ENCODE data around the gene HRH4. TPM values are rescaled to one million over a fixed set of nuclear protein-coding genes. Genes with fewer than 3 reads are reported as not detected.

The HRH4 gene
- polyA plus RNA-seq, 1 of the 3 experiments (the other 2 are of a cell fraction) = not detected

DNA sequence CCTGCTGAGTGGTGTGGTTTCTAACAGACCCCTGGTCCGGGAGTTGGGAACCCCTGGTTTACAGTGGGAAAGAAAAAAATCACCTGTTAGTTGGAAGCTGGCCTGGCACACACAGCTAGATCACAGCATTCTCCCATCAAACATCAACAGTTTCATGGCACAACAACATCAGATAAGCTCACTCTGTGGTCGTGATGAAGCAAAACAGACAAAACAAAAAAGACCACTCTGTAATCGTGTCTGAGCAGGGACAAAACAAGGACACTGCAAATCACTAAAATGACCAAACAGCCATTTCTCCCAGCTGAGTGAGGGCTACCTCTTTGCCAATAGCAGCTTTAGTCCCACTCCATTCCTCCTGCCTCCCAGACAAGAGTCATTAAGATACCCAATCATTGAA, 43.0 kb upstream of the HRH4 start (continued):
- TF ChIP-seq POLR2AphosphoS5 (IDR thresholded peaks at IDR 0.05; ENCODE audit: low read depth, low read length) = no peak

DNA sequence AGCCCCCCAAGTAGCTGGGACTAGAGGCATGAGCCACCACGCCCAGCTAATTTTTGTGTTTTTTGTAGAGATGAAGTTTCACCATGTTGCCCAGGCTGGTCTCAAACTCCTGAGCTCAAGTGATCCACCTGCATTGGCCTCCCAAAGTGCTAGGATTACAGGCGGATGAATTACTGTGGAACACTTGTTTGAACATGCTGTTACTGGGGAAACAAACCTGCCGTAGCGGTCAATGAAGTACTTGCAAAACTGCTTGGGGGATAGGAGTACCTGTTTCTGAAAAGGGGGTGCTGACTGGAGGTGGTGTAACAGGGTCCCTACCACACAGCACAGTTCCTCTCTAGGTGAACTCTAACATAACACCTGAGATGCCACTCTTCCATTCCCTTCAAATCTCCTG, 39.9 kb upstream of the HRH4 start:
- DNase-seq = no peak
- Histone ChIP-seq H3K4me2 (no peak overlapping the region), H3K36me3 (replicated peaks in 1 of 2; ENCODE audit: control insufficient read depth in 1 of 2, insufficient read depth in 2 of 2, low read length in 1 of 2) (no peaks in the 10 kb centered on the region), H3F3A (replicated peaks; ENCODE audit: insufficient read depth) (no peaks in the 10 kb centered on the region), H2AFZ (ENCODE audit: low read depth) (no peak overlapping the region), H3K79me2 (ENCODE audit: insufficient read depth) (no peaks in the 10 kb centered on the region), H3K27ac (ENCODE audit: low read depth in 2 of 2, low read length in 1 of 2) (no peak overlapping the region), H3K9ac (no peak overlapping the region), H3K4me1 (ENCODE audit: control insufficient read depth in 1 of 2, insufficient read depth in 2 of 2, low read depth in 1 of 2, low read length in 1 of 2) (peaks cover 0 to 6% of the 10 kb centered on the region in 2 experiments; a peak in 1 of 4 replicates), H3K4me3 (ENCODE audit: low read depth in 2 of 2, low read length in 1 of 2) (no peak overlapping the region), H3K9me3 (no peaks in the 10 kb centered on the region), H3K9me2 (no peaks in the 10 kb centered on the region), H4K20me1 (ENCODE audit: insufficient read depth) (no peaks in the 10 kb centered on the region), H3K27me3 (ENCODE audit: insufficient read depth) (no peaks in the 10 kb centered on the region)
- ChIA-PET POLR2A (no interaction called here), CTCF (no interaction called here)
- WGBS (ENCODE audit: low lambda C conversion rate) = 76% methylated on average over 4 of the region's 4 CpGs
- TF ChIP-seq MEF2A (IDR thresholded peaks at IDR 0.05; ENCODE audit: borderline replicate concordance, low read depth) = no peak
- TF ChIP-seq SMC3 (IDR thresholded peaks at IDR 0.05; ENCODE audit: low read depth, low read length) = no peak
- TF ChIP-seq USF1 (IDR thresholded peaks at IDR 0.05; ENCODE audit: borderline replicate concordance, low read depth) = no peak
- no peak for TF ChIP-seq RXRA (IDR thresholded peaks at IDR 0.05; ENCODE audit: borderline replicate concordance, low read depth)
- TF ChIP-seq MAX (IDR thresholded peaks at IDR 0.05; ENCODE audit: low read depth) = no peak
- TF ChIP-seq EZH2phosphoT487 (IDR thresholded peaks at IDR 0.05; ENCODE audit: borderline replicate concordance, low read depth) = no peak
- TF ChIP-seq POLR2AphosphoS5 (IDR thresholded peaks at IDR 0.05; ENCODE audit: low read depth, low read length) = no peak
- TF ChIP-seq, protein P1, sequence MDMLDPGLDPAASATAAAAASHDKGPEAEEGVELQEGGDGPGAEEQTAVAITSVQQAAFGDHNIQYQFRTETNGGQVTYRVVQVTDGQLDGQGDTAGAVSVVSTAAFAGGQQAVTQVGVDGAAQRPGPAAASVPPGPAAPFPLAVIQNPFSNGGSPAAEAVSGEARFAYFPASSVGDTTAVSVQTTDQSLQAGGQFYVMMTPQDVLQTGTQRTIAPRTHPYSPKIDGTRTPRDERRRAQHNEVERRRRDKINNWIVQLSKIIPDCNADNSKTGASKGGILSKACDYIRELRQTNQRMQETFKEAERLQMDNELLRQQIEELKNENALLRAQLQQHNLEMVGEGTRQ (IDR thresholded peaks at IDR 0.05; ENCODE audit: borderline replicate concordance, low read depth, low read length) = no peak
- no peak for TF ChIP-seq JUND (IDR thresholded peaks at IDR 0.05)
- no peak for TF ChIP-seq TCF12 (IDR thresholded peaks at IDR 0.05)
- TF ChIP-seq, protein P2, sequence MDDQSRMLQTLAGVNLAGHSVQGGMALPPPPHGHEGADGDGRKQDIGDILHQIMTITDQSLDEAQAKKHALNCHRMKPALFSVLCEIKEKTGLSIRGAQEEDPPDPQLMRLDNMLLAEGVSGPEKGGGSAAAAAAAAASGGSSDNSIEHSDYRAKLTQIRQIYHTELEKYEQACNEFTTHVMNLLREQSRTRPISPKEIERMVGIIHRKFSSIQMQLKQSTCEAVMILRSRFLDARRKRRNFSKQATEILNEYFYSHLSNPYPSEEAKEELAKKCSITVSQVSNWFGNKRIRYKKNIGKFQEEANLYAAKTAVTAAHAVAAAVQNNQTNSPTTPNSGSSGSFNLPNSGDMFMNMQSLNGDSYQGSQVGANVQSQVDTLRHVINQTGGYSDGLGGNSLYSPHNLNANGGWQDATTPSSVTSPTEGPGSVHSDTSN (IDR thresholded peaks at IDR 0.05) = no peak

DNA sequence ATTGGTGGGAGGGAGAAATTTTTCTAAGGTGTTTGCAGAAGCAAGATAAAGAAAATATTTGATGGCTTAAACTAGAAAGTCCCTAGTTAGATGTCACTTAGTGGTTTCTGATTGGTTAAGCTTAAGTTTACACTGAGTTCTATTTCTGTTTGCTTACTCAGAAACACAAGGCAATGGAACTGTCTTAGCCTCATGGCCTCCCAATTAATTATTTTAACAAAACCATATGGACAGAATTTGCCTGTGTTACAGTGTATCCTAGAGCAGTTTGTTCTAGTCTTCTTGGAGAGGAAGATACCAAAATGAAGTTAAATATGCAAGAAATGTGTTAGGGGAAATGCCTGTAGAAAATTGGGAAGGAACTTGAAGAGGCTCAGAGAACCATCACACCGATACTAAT, 38.6 kb upstream of the HRH4 start:
- H3K9me2 ChIP-seq = no peaks in the 10 kb centered on the region
- H3K36me3 ChIP-seq (replicated peaks in 1 of 2; ENCODE audit: control insufficient read depth in 1 of 2, insufficient read depth in 2 of 2, low read length in 1 of 2) = no peaks in the 10 kb centered on the region
- ChIA-PET CTCF (interaction anchor here (1.5 kb wide), 1 partner anchor 9 kb away, joined by 4 read pairs; no protein-coding TSS in a partner anchor), POLR2A (interaction anchor here (0.6 kb wide), 1 partner anchor 210 kb away, joined by 3 read pairs; no protein-coding TSS in a partner anchor)
- no peaks in the 10 kb centered on the region for H3F3A ChIP-seq (replicated peaks; ENCODE audit: insufficient read depth)
- H3K9ac ChIP-seq = no peak overlapping the region
- H3K4me2 ChIP-seq = no peak overlapping the region
- peaks cover 0 to 8% of the 10 kb centered on the region in 2 experiments; a peak in 1 of 4 replicates for H3K4me1 ChIP-seq (ENCODE audit: control insufficient read depth in 1 of 2, insufficient read depth in 2 of 2, low read depth in 1 of 2, low read length in 1 of 2)
- no peak overlapping the region for H3K27ac ChIP-seq (ENCODE audit: low read depth in 2 of 2, low read length in 1 of 2)
- no peak for DNase-seq
- H4K20me1 ChIP-seq (ENCODE audit: insufficient read depth) = no peaks in the 10 kb centered on the region
- no peak for TF ChIP-seq CHD2 (IDR thresholded peaks at IDR 0.05; ENCODE audit: low read length, partially characterized antibody)
- TF ChIP-seq RFX5 (IDR thresholded peaks at IDR 0.05; ENCODE audit: low read length) = no peak
- TF ChIP-seq RAD21 (IDR thresholded peaks at IDR 0.05; ENCODE audit: low read length) = no peak
- TF ChIP-seq RXRA (IDR thresholded peaks at IDR 0.05; ENCODE audit: borderline replicate concordance, low read depth) = no peak
- no peak for TF ChIP-seq SMC3 (IDR thresholded peaks at IDR 0.05; ENCODE audit: low read depth, low read length)
- no peak for TF ChIP-seq FOSL2 (IDR thresholded peaks at IDR 0.05; ENCODE audit: borderline replicate concordance, low read depth)
- TF ChIP-seq MEF2A (IDR thresholded peaks at IDR 0.05; ENCODE audit: borderline replicate concordance, low read depth) = no peak
- H3K79me2 ChIP-seq (ENCODE audit: insufficient read depth) = no peaks in the 10 kb centered on the region
- no peaks in the 10 kb centered on the region for H3K27me3 ChIP-seq (ENCODE audit: insufficient read depth)
- H3K4me3 ChIP-seq (ENCODE audit: low read depth in 2 of 2, low read length in 1 of 2) = no peak overlapping the region
- H2AFZ ChIP-seq (ENCODE audit: low read depth) = no peak overlapping the region
- H3K9me3 ChIP-seq = no peaks in the 10 kb centered on the region
- 84% methylated on average over 1 of the region's 1 CpG for WGBS (ENCODE audit: low lambda C conversion rate)
